Body of pancreas (tissue), 4 donors: ENCODE data around the gene UBE2G2. TPM values are rescaled to one million over a fixed set of nuclear protein-coding genes. Genes with fewer than 3 reads are reported as not detected.

Source experiments
- ATAC-seq: fragments of 150-250 bp; one replicate; pipeline ENCODE4 v1.9.1; 2016
- DNase-seq, 4 donors: peaks; one replicate each; pipeline ENCODE4 v3.0.0-alpha.2; 2019
- H3K27ac ChIP-seq, 4 donors: fragments of 200-600 bp; sonication (generic); 1 replicate in 3 of 4; 2 replicates in 1 of 4; pipeline versions ENCODE4 v1.5.1 to v1.6.1; 2016 to 2019; ENCODE audit warnings: mild to moderate bottlenecking in 1 of 4, mixed read lengths in 1 of 4, moderate library complexity in 1 of 4
- H3K27me3 ChIP-seq, 2 donors: fragments of 200-600 bp; sonication (generic); one replicate each; pipeline ENCODE4 v1.6.0; 2016; ENCODE audit warnings: mild to moderate bottlenecking in 1 of 2
- H3K36me3 ChIP-seq, 2 donors: fragments of 200-600 bp; sonication (generic); replicated peaks in 1 of 2; 2 replicates each; pipeline ENCODE4 v1.5.1; 2016; ENCODE audit warnings: low read depth in 2 of 2; ENCODE audit not compliant: insufficient read depth in 1 of 2
- H3K4me1 ChIP-seq: fragments of 200-600 bp; sonication (generic); one replicate; pipeline ENCODE4 v1.6.0; 2016
- H3K4me3 ChIP-seq, 2 donors: fragments of 200-600 bp; sonication (generic); 1 replicate in 1 of 2; 2 replicates in 1 of 2; pipeline ENCODE4 v1.5.1; 2016 to 2019
- H3K9me3 ChIP-seq, 3 donors: fragments of 200-600 bp; sonication (generic); 1 replicate in 2 of 3; 2 replicates in 1 of 3; pipeline ENCODE4 v1.5.1; 2016
- CTCF ChIP-seq, 7 experiments: fragments of 450-650 bp in 4 of 7; fragments of 200-600 bp in 3 of 7; sonication (generic) in 3 of 7; IDR thresholded peaks; one replicate each; pipeline ENCODE4 v1.5.1; 2016 to 2019; ENCODE audit warnings: antibody characterized with exemption in 7 of 7
- POLR2A ChIP-seq, 3 donors: fragments of 450-650 bp; IDR thresholded peaks; one replicate each; pipeline ENCODE4 v1.6.1; 2016; ENCODE audit warnings: antibody characterized with exemption in 3 of 3, mild to moderate bottlenecking in 2 of 3
- WGBS, 2 donors: methylation state at CpG; one replicate each; pipeline ENCODE4 v1.1.5; 2017; 5-methylcytosine and 5-hydroxymethylcytosine counted together
- intact Hi-C: fragments of 100-400 bp; cut with DNase I; formaldehyde crosslinking; loops from one replicate; pipeline ENCODE4 v1.15.1; 2023
- total RNA-seq, 2 donors: library from RNA; depleted of rRNA; stranded (reverse); fragments of >200 nt; gene quantifications; one replicate each; pipeline ENCODE4 v1.1.0, GENCODE V29; 2016

Gene UBE2G2
- total RNA-seq, 2 donors from 2014 or later: 61.7 to 64.3 TPM

GRCh38 chr21:44805226-44805625 is 3.6 kb upstream of the UBE2G2 start:
- TF ChIP-seq CTCF (IDR thresholded peaks at IDR 0.05): no peak
- TF ChIP-seq POLR2A (IDR thresholded peaks at IDR 0.05): no peak
- H3K9me3 ChIP-seq: no peaks in the 10 kb centered on the region
- no peak overlapping the region for H3K27ac ChIP-seq
- no peak for DNase-seq
- peaks cover 20% of the 10 kb centered on the region for H3K4me1 ChIP-seq
- no peak overlapping the region for H3K4me3 ChIP-seq
- H3K27me3 ChIP-seq: no peaks in the 10 kb centered on the region
- no peak for ATAC-seq
- 70 to 81% methylated on average over 4 of the region's 4 CpGs for WGBS, 2 donors
- peaks cover 0 to 9% of the 10 kb centered on the region in 2 donors for H3K36me3 ChIP-seq
- intact Hi-C loops: loop anchor here (10.0 kb wide), 1 partner anchor 290 kb away; no protein-coding TSS in a partner anchor

- Histone ChIP-seq H3K27me3 (no peaks in the 10 kb centered on the region), H3K4me3 (no peak overlapping the region), H3K27ac (no peak overlapping the region), H3K36me3 (peaks cover 0 to 9% of the 10 kb centered on the region in 2 donors), H3K9me3 (no peaks in the 10 kb centered on the region), H3K4me1 (peaks cover 25% of the 10 kb centered on the region)
- TF ChIP-seq CTCF (IDR thresholded peaks at IDR 0.05) (no peak), POLR2A (IDR thresholded peaks at IDR 0.05) (no peak)
- no peak for ATAC-seq
- intact Hi-C loops: loop anchor here (10.0 kb wide), 1 partner anchor 290 kb away; no protein-coding TSS in a partner anchor
- DNase-seq: no peak
- WGBS, 2 donors: 15 to 20% methylated on average over 6 of the region's 6 CpGs
Measured at GRCh38 chr21:44804762-44805161, 3.1 kb upstream of the UBE2G2 start.

- H3K4me3 ChIP-seq: no peak overlapping the region
- H3K27me3 ChIP-seq: no peaks in the 10 kb centered on the region
- intact Hi-C loops: loop anchor here (10.0 kb wide), 1 partner anchor 289 kb away; no protein-coding TSS in a partner anchor
- ATAC-seq (no peak), DNase-seq (no peak)
- no peak overlapping the region for H3K27ac ChIP-seq
- H3K9me3 ChIP-seq: no peaks in the 10 kb centered on the region
- TF ChIP-seq POLR2A (IDR thresholded peaks at IDR 0.05) (no peak), CTCF (IDR thresholded peaks at IDR 0.05) (no peak)
- WGBS, 2 donors: 61 to 63% methylated on average over 3 of the region's 3 CpGs
- H3K4me1 ChIP-seq: peaks cover 36% of the 10 kb centered on the region
- peaks cover 0 to 6% of the 10 kb centered on the region in 2 donors for H3K36me3 ChIP-seq
Measured at GRCh38 chr21:44803651-44804050, 2.0 kb upstream of the UBE2G2 start.

- DNase-seq (no peak), ATAC-seq (no peak)
- no peaks in the 10 kb centered on the region for H3K27me3 ChIP-seq
- H3K4me1 ChIP-seq: peaks cover 38% of the 10 kb centered on the region
- intact Hi-C loops: loop anchor here (10.0 kb wide), 1 partner anchor 288 kb away; no protein-coding TSS in a partner anchor
- TF ChIP-seq CTCF (IDR thresholded peaks at IDR 0.05): no peak
- no peak for TF ChIP-seq POLR2A (IDR thresholded peaks at IDR 0.05)
- 24 to 54% methylated on average over 15 to 32 of the region's 32 CpGs for WGBS, 2 donors
- H3K9me3 ChIP-seq: no peaks in the 10 kb centered on the region
- H3K4me3 ChIP-seq: peak overlapping the region; percentile 84 to 98
- H3K36me3 ChIP-seq: peaks cover 0 to 4% of the 10 kb centered on the region in 2 donors
- H3K27ac ChIP-seq: peak overlapping the region in 3 of 4 donors; percentile 69 to 83 (median 80)
Measured at GRCh38 chr21:44802396-44803153, 955 bp upstream of the UBE2G2 start.
